Measurements from ENCODE around the gene IGFBP7.
A peak's percentile ranks its signal among the peaks of the same experiment; 100 is the strongest.
"Not testable (repeated sequence)": the region's sequence is repeated elsewhere in the genome, so short reads cannot be mapped to it uniquely, and the experiment has no call there.

IGFBP7 gene

GRCh38 chr4:57075367-57075766 lies 34.8 kb downstream of the IGFBP7 start:
- no peak for ATAC-seq
- Mint-ChIP-seq H3K36me3 (no peaks in the 10 kb centered on the region), H3K4me1 (no peaks in the 10 kb centered on the region), H3K27me3 (peaks cover 38% of the 10 kb centered on the region), H3K4me3 (no peak overlapping the region), H3K27ac (no peak overlapping the region), H3K9me3 (no peaks in the 10 kb centered on the region)

GRCh38 chr4:57074744-57075143 lies 35.4 kb downstream of the IGFBP7 start:
- no peaks in the 10 kb centered on the region for H3K9me3 Mint-ChIP-seq
- no peak overlapping the region for H3K4me3 Mint-ChIP-seq
- H3K36me3 Mint-ChIP-seq = no peaks in the 10 kb centered on the region
- peaks cover 38% of the 10 kb centered on the region for H3K27me3 Mint-ChIP-seq
- no peaks in the 10 kb centered on the region for H3K4me1 Mint-ChIP-seq
- no peak for ATAC-seq
- H3K27ac Mint-ChIP-seq = no peak overlapping the region

GRCh38 chr4:57073559-57073958 lies 36.6 kb downstream of the IGFBP7 start:
- Mint-ChIP-seq H3K9me3 (no peaks in the 10 kb centered on the region), H3K4me1 (no peaks in the 10 kb centered on the region), H3K27ac (no peak overlapping the region), H3K27me3 (peaks cover 31% of the 10 kb centered on the region), H3K36me3 (no peaks in the 10 kb centered on the region), H3K4me3 (no peak overlapping the region)
- no peak for ATAC-seq

GRCh38 chr4:57071326-57071725 lies 38.9 kb downstream of the IGFBP7 start:
- no peak overlapping the region for H3K4me3 Mint-ChIP-seq
- H3K4me1 Mint-ChIP-seq = no peaks in the 10 kb centered on the region
- H3K36me3 Mint-ChIP-seq = no peaks in the 10 kb centered on the region
- H3K27ac Mint-ChIP-seq = no peak overlapping the region
- H3K9me3 Mint-ChIP-seq = no peaks in the 10 kb centered on the region
- ATAC-seq = no peak
- peaks cover 34% of the 10 kb centered on the region for H3K27me3 Mint-ChIP-seq

- Mint-ChIP-seq H3K9me3 (no peaks in the 10 kb centered on the region), H3K27ac (no peak overlapping the region), H3K4me1 (no peaks in the 10 kb centered on the region), H3K4me3 (no peak overlapping the region), H3K27me3 (peaks cover 30% of the 10 kb centered on the region), H3K36me3 (no peaks in the 10 kb centered on the region)
- no peak for ATAC-seq
Measured at GRCh38 chr4:57070461-57070860, 39.7 kb downstream of the IGFBP7 start.

GRCh38 chr4:57068237-57068981 lies 41.8 kb downstream of the IGFBP7 start:
- Mint-ChIP-seq H3K27me3 (peaks cover 15% of the 10 kb centered on the region), H3K4me3 (no peak overlapping the region)

GRCh38 chr4:57065730-57066482 lies 44.3 kb downstream of the IGFBP7 start:
- Mint-ChIP-seq H3K36me3 (no peaks in the 10 kb centered on the region), H3K27me3 (peaks cover 9% of the 10 kb centered on the region), H3K4me1 (no peaks in the 10 kb centered on the region), H3K4me3 (no peak overlapping the region), H3K9me3 (no peaks in the 10 kb centered on the region), H3K27ac (no peak overlapping the region)
- ATAC-seq = peak; percentile 17

More at GRCh38 chr4:57068237-57068981, 41.8 kb downstream of the IGFBP7 start:
- Mint-ChIP-seq H3K27ac (no peak overlapping the region), H3K9me3 (no peaks in the 10 kb centered on the region), H3K36me3 (no peaks in the 10 kb centered on the region), H3K4me1 (no peaks in the 10 kb centered on the region)
- ATAC-seq = no peak

GRCh38 chr4:57064811-57065711 lies 45.1 kb downstream of the IGFBP7 start:
- peaks cover 9% of the 10 kb centered on the region for H3K27me3 Mint-ChIP-seq
- no peak overlapping the region for H3K27ac Mint-ChIP-seq
- H3K36me3 Mint-ChIP-seq = no peaks in the 10 kb centered on the region
- H3K9me3 Mint-ChIP-seq = no peaks in the 10 kb centered on the region
- no peak for ATAC-seq
- H3K4me1 Mint-ChIP-seq = no peaks in the 10 kb centered on the region
- no peak overlapping the region for H3K4me3 Mint-ChIP-seq

- no peak overlapping the region for H3K4me3 Mint-ChIP-seq
- H3K4me1 Mint-ChIP-seq = no peaks in the 10 kb centered on the region
- no peak overlapping the region for H3K27ac Mint-ChIP-seq
- no peak for ATAC-seq
- H3K36me3 Mint-ChIP-seq = no peaks in the 10 kb centered on the region
- H3K9me3 Mint-ChIP-seq = no peaks in the 10 kb centered on the region
- H3K27me3 Mint-ChIP-seq = peaks cover 19% of the 10 kb centered on the region
Measured at GRCh38 chr4:57064120-57064519, 46.1 kb downstream of the IGFBP7 start.

GRCh38 chr4:57063518-57063917 lies 46.7 kb downstream of the IGFBP7 start:
- Mint-ChIP-seq H3K27me3 (peaks cover 25% of the 10 kb centered on the region), H3K36me3 (no peaks in the 10 kb centered on the region), H3K9me3 (no peaks in the 10 kb centered on the region), H3K4me3 (no peak overlapping the region), H3K4me1 (no peaks in the 10 kb centered on the region), H3K27ac (no peak overlapping the region)
- ATAC-seq = no peak

- Mint-ChIP-seq H3K4me1 (no peaks in the 10 kb centered on the region), H3K4me3 (no peak overlapping the region), H3K27ac (no peak overlapping the region), H3K36me3 (no peaks in the 10 kb centered on the region), H3K9me3 (no peaks in the 10 kb centered on the region), H3K27me3 (peaks cover 32% of the 10 kb centered on the region)
- no peak for ATAC-seq
Measured at GRCh38 chr4:57061395-57061794, 48.8 kb downstream of the IGFBP7 start.

- not testable (repeated sequence) for H3K4me1 Mint-ChIP-seq, H3K9me3 Mint-ChIP-seq, H3K4me3 Mint-ChIP-seq, ATAC-seq, H3K36me3 Mint-ChIP-seq, H3K27ac Mint-ChIP-seq
- peaks cover 39% of the 10 kb centered on the region for H3K27me3 Mint-ChIP-seq
Measured at GRCh38 chr4:57060717-57061067, 49.5 kb downstream of the IGFBP7 start.

GRCh38 chr4:57059890-57060716 lies 50.1 kb downstream of the IGFBP7 start:
- Mint-ChIP-seq H3K27ac (no peak overlapping the region), H3K27me3 (peaks cover 43% of the 10 kb centered on the region), H3K4me3 (no peak overlapping the region), H3K36me3 (no peaks in the 10 kb centered on the region), H3K4me1 (no peaks in the 10 kb centered on the region), H3K9me3 (no peaks in the 10 kb centered on the region)
- ATAC-seq = no peak

- Mint-ChIP-seq H3K4me1 (no peaks in the 10 kb centered on the region), H3K27ac (no peak overlapping the region), H3K36me3 (no peaks in the 10 kb centered on the region), H3K4me3 (no peak overlapping the region), H3K27me3 (peaks cover 65% of the 10 kb centered on the region), H3K9me3 (no peaks in the 10 kb centered on the region)
- ATAC-seq = no peak
Measured at GRCh38 chr4:57055886-57056285, 54.3 kb downstream of the IGFBP7 start.

GRCh38 chr4:57053508-57053907 lies 56.7 kb downstream of the IGFBP7 start:
- no peak overlapping the region for H3K27ac Mint-ChIP-seq
- no peak overlapping the region for H3K4me3 Mint-ChIP-seq
- peaks cover 48% of the 10 kb centered on the region for H3K27me3 Mint-ChIP-seq
- no peaks in the 10 kb centered on the region for H3K9me3 Mint-ChIP-seq
- no peaks in the 10 kb centered on the region for H3K36me3 Mint-ChIP-seq
- no peaks in the 10 kb centered on the region for H3K4me1 Mint-ChIP-seq
- no peak for ATAC-seq

All from stimulated activated memory B cell treated with anti-CD40 and anti-IgM and Interleukin-4, amounts not matched to agents 10 μg/mL and 1 μg/mL and 100 μg/mL, for 72 hours (primary cell).